ENCODE measurements around the gene SYT17. TPM values are rescaled to one million over a fixed set of nuclear protein-coding genes. Genes with fewer than 3 reads are reported as not detected.

SYT17 gene
- polyA plus RNA-seq, 3 donors: 0.81 to 4.9 (median 1.1) TPM

GRCh38 chr16:19265380-19265930 is 97.4 kb downstream of the SYT17 start:
- no peak overlapping the region for H3K27ac ChIP-seq (ENCODE audit: low read depth in 1 of 2, low read length in 2 of 2)
- H3K4me1 ChIP-seq (ENCODE audit: control insufficient read depth in 1 of 2, insufficient read depth in 2 of 2, low read length in 2 of 2): peaks cover 0 to 2% of the 10 kb centered on the region in 2 donors
- no peaks in the 10 kb centered on the region for H3K36me3 ChIP-seq (replicated peaks in 1 of 2; ENCODE audit: control insufficient read depth in 1 of 2, insufficient read depth in 2 of 2, low read length in 2 of 2)
- H2AFZ ChIP-seq (ENCODE audit: insufficient read depth, low read depth, low read length, poor library complexity, severe bottlenecking): no peak overlapping the region
- no peaks in the 10 kb centered on the region for H3K79me2 ChIP-seq (ENCODE audit: insufficient read depth, low read length)
- H3K27me3 Mint-ChIP-seq (ENCODE audit: low read depth in 3 of 3): peaks cover 0 to 5% (median 3%) of the 10 kb centered on the region in 3 donors
- H3K9me3 Mint-ChIP-seq: peaks cover 19 to 36% (median 30%) of the 10 kb centered on the region in 7 donors
- DNase-seq: no peak
- H3K9ac ChIP-seq (ENCODE audit: insufficient read depth, low read length, poor library complexity, severe bottlenecking): no peak overlapping the region
- no peaks in the 10 kb centered on the region for H3K36me3 Mint-ChIP-seq
- intact Hi-C loops (cut with micrococcal nuclease): no loop called here
- peaks cover 0 to 3% of the 10 kb centered on the region in 2 donors for H3K27me3 ChIP-seq (ENCODE audit: control insufficient read depth in 2 of 2, insufficient read depth in 2 of 2, low read length in 2 of 2)
- 93% methylated on average over 3 of the region's 9 CpGs for WGBS (ENCODE audit: insufficient coverage)
- peaks cover 3% of the 10 kb centered on the region for H3K4me1 Mint-ChIP-seq
- H4K20me1 ChIP-seq (ENCODE audit: insufficient read depth, low read length): no peaks in the 10 kb centered on the region
- H3K4me3 ChIP-seq (replicated peaks in 1 of 3; ENCODE audit: low read depth in 2 of 3, low read length in 3 of 3): no peak overlapping the region
- H3K4me2 ChIP-seq (replicated peaks; ENCODE audit: extremely low read depth, low read length, poor library complexity, severe bottlenecking): no peak overlapping the region
- H3K9me3 ChIP-seq (replicated peaks in 1 of 2; ENCODE audit: control insufficient read depth in 1 of 2, insufficient read depth in 1 of 2, low read length in 2 of 2): peaks cover 28 to 35% of the 10 kb centered on the region in 2 donors
- no peak overlapping the region for H3K4me3 Mint-ChIP-seq
- no peak overlapping the region for H3K27ac Mint-ChIP-seq
- TF ChIP-seq, protein P1, sequence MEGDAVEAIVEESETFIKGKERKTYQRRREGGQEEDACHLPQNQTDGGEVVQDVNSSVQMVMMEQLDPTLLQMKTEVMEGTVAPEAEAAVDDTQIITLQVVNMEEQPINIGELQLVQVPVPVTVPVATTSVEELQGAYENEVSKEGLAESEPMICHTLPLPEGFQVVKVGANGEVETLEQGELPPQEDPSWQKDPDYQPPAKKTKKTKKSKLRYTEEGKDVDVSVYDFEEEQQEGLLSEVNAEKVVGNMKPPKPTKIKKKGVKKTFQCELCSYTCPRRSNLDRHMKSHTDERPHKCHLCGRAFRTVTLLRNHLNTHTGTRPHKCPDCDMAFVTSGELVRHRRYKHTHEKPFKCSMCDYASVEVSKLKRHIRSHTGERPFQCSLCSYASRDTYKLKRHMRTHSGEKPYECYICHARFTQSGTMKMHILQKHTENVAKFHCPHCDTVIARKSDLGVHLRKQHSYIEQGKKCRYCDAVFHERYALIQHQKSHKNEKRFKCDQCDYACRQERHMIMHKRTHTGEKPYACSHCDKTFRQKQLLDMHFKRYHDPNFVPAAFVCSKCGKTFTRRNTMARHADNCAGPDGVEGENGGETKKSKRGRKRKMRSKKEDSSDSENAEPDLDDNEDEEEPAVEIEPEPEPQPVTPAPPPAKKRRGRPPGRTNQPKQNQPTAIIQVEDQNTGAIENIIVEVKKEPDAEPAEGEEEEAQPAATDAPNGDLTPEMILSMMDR (IDR thresholded peaks at IDR 0.05): no peak

GRCh38 chr16:19266774-19267173 is 98.7 kb downstream of the SYT17 start:
- peaks cover 19 to 36% (median 30%) of the 10 kb centered on the region in 7 donors for H3K9me3 Mint-ChIP-seq
- TF ChIP-seq, protein P1 (IDR thresholded peaks at IDR 0.05): no peak
- no peaks in the 10 kb centered on the region for H4K20me1 ChIP-seq (ENCODE audit: insufficient read depth, low read length)
- H3K79me2 ChIP-seq (ENCODE audit: insufficient read depth, low read length): no peaks in the 10 kb centered on the region
- H3K27me3 ChIP-seq (ENCODE audit: control insufficient read depth in 2 of 2, insufficient read depth in 2 of 2, low read length in 2 of 2): peaks cover under 1 to 3% of the 10 kb centered on the region in 2 donors
- H3K4me1 ChIP-seq (ENCODE audit: control insufficient read depth in 1 of 2, insufficient read depth in 2 of 2, low read length in 2 of 2): peaks cover 0 to 2% of the 10 kb centered on the region in 2 donors
- H3K4me1 Mint-ChIP-seq: peaks cover 3% of the 10 kb centered on the region
- no peaks in the 10 kb centered on the region for H3K36me3 ChIP-seq (replicated peaks in 1 of 2; ENCODE audit: control insufficient read depth in 1 of 2, insufficient read depth in 2 of 2, low read length in 2 of 2)
- H3K4me2 ChIP-seq (replicated peaks; ENCODE audit: extremely low read depth, low read length, poor library complexity, severe bottlenecking): no peak overlapping the region
- H3K36me3 Mint-ChIP-seq: no peaks in the 10 kb centered on the region
- no peak overlapping the region for H3K9ac ChIP-seq (ENCODE audit: insufficient read depth, low read length, poor library complexity, severe bottlenecking)
- no peak overlapping the region for H3K27ac ChIP-seq (ENCODE audit: low read depth in 1 of 2, low read length in 2 of 2)
- peaks cover 2 to 3% (median 3%) of the 10 kb centered on the region in 3 donors for H3K27me3 Mint-ChIP-seq (ENCODE audit: low read depth in 3 of 3)
- WGBS (ENCODE audit: insufficient coverage): 97% methylated on average over 7 of the region's 11 CpGs
- H3K4me3 Mint-ChIP-seq: no peak overlapping the region
- H3K4me3 ChIP-seq (replicated peaks in 1 of 3; ENCODE audit: low read depth in 2 of 3, low read length in 3 of 3): no peak overlapping the region
- H2AFZ ChIP-seq (ENCODE audit: insufficient read depth, low read depth, low read length, poor library complexity, severe bottlenecking): no peak overlapping the region
- DNase-seq: no peak
- intact Hi-C loops (cut with micrococcal nuclease): no loop called here
- H3K27ac Mint-ChIP-seq: no peak overlapping the region
- H3K9me3 ChIP-seq (replicated peaks in 1 of 2; ENCODE audit: control insufficient read depth in 1 of 2, insufficient read depth in 1 of 2, low read length in 2 of 2): peaks cover 28 to 35% of the 10 kb centered on the region in 2 donors
